Keratinocyte (primary cell): ENCODE data around the gene KAT7. TPM values are rescaled to one million over a fixed set of nuclear protein-coding genes. Genes with fewer than 3 reads are reported as not detected.

Experiments
- DNase-seq: peaks from one replicate; pipeline ENCODE4 v3.0.0-alpha.2; 2011; ENCODE audit warnings: low read depth, missing footprints, low spot score
- FAIRE-seq: peaks from 2 replicates; lab custom pipeline; 2011; peaks lifted over from hg19 to GRCh38; lab: Jason Lieb, UNC
- H2AFZ ChIP-seq: 2 replicates; pipeline ENCODE4 v1.6.0; 2012; ENCODE audit warnings: low read length, control low read depth, inconsistent platforms; ENCODE audit not compliant: control insufficient read depth
- H3K27ac ChIP-seq: 2 replicates; pipeline ENCODE4 v1.5.1; 2011; ENCODE audit warnings: low read length; ENCODE audit not compliant: control insufficient read depth, insufficient read depth
- H3K27me3 ChIP-seq: 3 replicates; pipeline ENCODE4 v1.6.0; 2011; ENCODE audit warnings: low read length; ENCODE audit not compliant: control insufficient read depth, insufficient read depth; ENCODE audit errors: extremely low read depth
- H3K36me3 ChIP-seq, 2 experiments: 2 replicates in 1 of 2; 3 replicates in 1 of 2; pipeline ENCODE4 v1.5.1; 2011; ENCODE audit warnings: low read length in 2 of 2, mild to moderate bottlenecking in 1 of 2; ENCODE audit not compliant: control insufficient read depth in 2 of 2, insufficient read depth in 2 of 2; ENCODE audit errors: extremely low read depth in 1 of 2
- H3K4me1 ChIP-seq: 3 replicates; pipeline ENCODE4 v1.5.1; 2011; ENCODE audit warnings: low read length; ENCODE audit not compliant: control insufficient read depth, insufficient read depth; ENCODE audit errors: extremely low read depth
- H3K4me2 ChIP-seq: 3 replicates; pipeline ENCODE4 v1.6.0; 2011; ENCODE audit warnings: low read depth, low read length; ENCODE audit not compliant: control insufficient read depth, insufficient read depth; ENCODE audit errors: extremely low read depth
- H3K4me3 ChIP-seq, 3 experiments: fragments of 200-600 bp in 1 of 3; sonication (generic) in 1 of 3; 2 replicates in 2 of 3; 3 replicates in 1 of 3; pipeline ENCODE4 v1.5.1; 2011 to 2016; ENCODE audit warnings: low read length in 3 of 3, mild to moderate bottlenecking in 3 of 3, control low read depth in 2 of 3, inconsistent platforms in 1 of 3, low read depth in 1 of 3, mixed read lengths in 1 of 3, mixed run types in 1 of 3, moderate library complexity in 1 of 3; ENCODE audit not compliant: control insufficient read depth in 2 of 3, insufficient read depth in 2 of 3; ENCODE audit errors: extremely low read depth in 1 of 3
- H3K79me2 ChIP-seq: 2 replicates; pipeline ENCODE4 v1.6.0; 2012; ENCODE audit warnings: low read length; ENCODE audit not compliant: control insufficient read depth, insufficient read depth
- H3K9ac ChIP-seq: 3 replicates; pipeline ENCODE4 v1.6.0; 2011; ENCODE audit warnings: low read length; ENCODE audit not compliant: control insufficient read depth, insufficient read depth; ENCODE audit errors: extremely low read depth
- H3K9me1 ChIP-seq: 3 replicates; pipeline ENCODE4 v1.6.0; 2011; ENCODE audit warnings: low read length; ENCODE audit not compliant: control insufficient read depth, insufficient read depth; ENCODE audit errors: extremely low read depth
- H3K9me3 ChIP-seq: 2 replicates; pipeline ENCODE4 v1.5.1; 2012; ENCODE audit warnings: low read depth, low read length; ENCODE audit not compliant: control insufficient read depth
- H4K20me1 ChIP-seq: 3 replicates; pipeline ENCODE4 v1.6.0; 2011; ENCODE audit warnings: low read length; ENCODE audit not compliant: control insufficient read depth, insufficient read depth; ENCODE audit errors: extremely low read depth
- CTCF ChIP-seq, 3 experiments: IDR thresholded peaks in 1 of 3; conservative IDR thresholded peaks in 1 of 3; optimal IDR thresholded peaks in 1 of 3; 2 replicates in 2 of 3; 3 replicates in 1 of 3; pipeline versions ENCODE3 to v1.5.1; 2011; ENCODE audit warnings: low read length in 3 of 3, mild to moderate bottlenecking in 3 of 3, moderate library complexity in 2 of 3, control low read depth in 1 of 3, inconsistent platforms in 1 of 3; ENCODE audit not compliant: insufficient read depth in 2 of 3; ENCODE audit errors: extremely low read depth in 1 of 3
- EZH2 ChIP-seq: IDR thresholded peaks from one replicate; pipeline ENCODE4 v1.6.1; 2012; ENCODE audit warnings: inconsistent platforms, mild to moderate bottlenecking, low read length, moderate library complexity
- dilution Hi-C: fragments of 300-500 bp; cut with MboI; formaldehyde crosslinking; loops from one replicate; pipeline ENCODE4 v1.7.0; 2020; ENCODE audit warnings: low sequenced_read_pairs; ENCODE audit not compliant: extremely low pct_ligation_motif_present
- polyA plus RNA-seq, 5 experiments: library from polyadenylated mRNA; depleted of rRNA in 3 of 5; stranded (reverse) in 3 of 5; stranded (forward) in 1 of 5; unstranded in 1 of 5; fragments of >200 nt; gene quantifications; 1 replicate in 1 of 5; 2 replicates in 3 of 5; 3 replicates in 1 of 5; pipeline versions ENCODE4 v1.2.1 to v1.2.3, GENCODE V29; 2011 to 2012; ENCODE audit warnings: missing spikeins in 2 of 5, low read depth in 1 of 5, low replicate concordance in 1 of 5

KAT7 gene
- polyA plus RNA-seq, 1 donor (not counting 4 experiments of a cell fraction or from before 2014, with no cell fraction given): 19.7 TPM

GRCh38 chr17:49749730-49750129 lies 38.8 kb upstream of the KAT7 start:
- no peaks in the 10 kb centered on the region for H3K36me3 ChIP-seq
- dilution Hi-C loops: no loop called here
- H2AFZ ChIP-seq: no peak overlapping the region
- TF ChIP-seq CTCF (optimal IDR thresholded peaks at IDR 0.05 in 1 of 3, IDR thresholded peaks at IDR 0.05 in 1 of 3, conservative IDR thresholded peaks at IDR 0.05 in 1 of 3; ENCODE audit: extremely low read depth in 1 of 3, insufficient read depth in 2 of 3, low read length in 3 of 3): no peak
- no peak for TF ChIP-seq EZH2
- H4K20me1 ChIP-seq: no peaks in the 10 kb centered on the region
- no peaks in the 10 kb centered on the region for H3K9me1 ChIP-seq
- H3K9me3 ChIP-seq: no peaks in the 10 kb centered on the region
- FAIRE-seq (no peak), DNase-seq (no peak)
- no peaks in the 10 kb centered on the region for H3K27me3 ChIP-seq
- H3K4me2 ChIP-seq: no peak overlapping the region
- H3K4me3 ChIP-seq: no peak overlapping the region
- no peaks in the 10 kb centered on the region for H3K4me1 ChIP-seq
- H3K27ac ChIP-seq: no peak overlapping the region
- H3K79me2 ChIP-seq: no peaks in the 10 kb centered on the region
- H3K9ac ChIP-seq: no peak overlapping the region

GRCh38 chr17:49752508-49752907 lies 36.0 kb upstream of the KAT7 start:
- H3K36me3 ChIP-seq: no peaks in the 10 kb centered on the region
- H3K9me3 ChIP-seq: no peaks in the 10 kb centered on the region
- dilution Hi-C loops: no loop called here
- no peak for DNase-seq
- no peak for TF ChIP-seq CTCF (optimal IDR thresholded peaks at IDR 0.05 in 1 of 3, IDR thresholded peaks at IDR 0.05 in 1 of 3, conservative IDR thresholded peaks at IDR 0.05 in 1 of 3; ENCODE audit: extremely low read depth in 1 of 3, insufficient read depth in 2 of 3, low read length in 3 of 3)
- no peak for TF ChIP-seq EZH2
- H3K4me1 ChIP-seq: no peaks in the 10 kb centered on the region
- H3K9ac ChIP-seq: no peak overlapping the region
- H3K27me3 ChIP-seq: no peaks in the 10 kb centered on the region
- H2AFZ ChIP-seq: no peak overlapping the region
- no peak overlapping the region for H3K27ac ChIP-seq
- no peak overlapping the region for H3K4me3 ChIP-seq
- no peak for FAIRE-seq
- H3K79me2 ChIP-seq: no peaks in the 10 kb centered on the region
- no peaks in the 10 kb centered on the region for H4K20me1 ChIP-seq
- H3K4me2 ChIP-seq: no peak overlapping the region
- no peaks in the 10 kb centered on the region for H3K9me1 ChIP-seq
